Upper lobe of right lung (tissue), 1 donor: ENCODE results near the gene TRPC1. TPM values are rescaled to one million over a fixed set of nuclear protein-coding genes. Genes with fewer than 3 reads are reported as not detected.

ENCODE experiments used
- ATAC-seq: fragments of 200-7000 bp; cut with Tn5 transposase; one replicate; pipeline ENCODE4 v1.9.1; 2020; ENCODE audit warnings: mild to moderate bottlenecking, moderate library complexity
- DNase-seq: peaks from one replicate; pipeline ENCODE4 v3.0.0-alpha.2; 2020
- H3K27ac ChIP-seq: fragments of 200-600 bp; one replicate; pipeline ENCODE4 v1.8.0; 2022
- H3K27me3 ChIP-seq: fragments of 200-600 bp; one replicate; pipeline ENCODE4 v1.8.0; 2022; ENCODE audit warnings: mild to moderate bottlenecking
- H3K36me3 ChIP-seq: fragments of 200-600 bp; one replicate; pipeline ENCODE4 v1.8.0; 2022
- H3K4me1 ChIP-seq: fragments of 200-600 bp; one replicate; pipeline ENCODE4 v1.8.0; 2022
- H3K4me3 ChIP-seq: fragments of 200-600 bp; one replicate; pipeline ENCODE4 v1.8.0; 2022; ENCODE audit warnings: mild to moderate bottlenecking
- H3K9me3 ChIP-seq: fragments of 200-600 bp; one replicate; pipeline ENCODE4 v1.8.0; 2022
- CTCF ChIP-seq: fragments of 200-600 bp; IDR thresholded peaks from one replicate; pipeline ENCODE4 v1.8.0; 2022; ENCODE audit warnings: antibody characterized with exemption
- intact Hi-C: fragments of 100-400 bp; cut with DNase I; formaldehyde crosslinking; loops from one replicate; pipeline ENCODE4 v1.11.0; 2022
- total RNA-seq: library from RNA; stranded (reverse); fragmentation: NEBNext Ultra II Directional; extraction: Animal tissue kit (Norgen Biotek cat#: 25700); gene quantifications from one replicate; pipeline ENCODE4 v1.2.1, GENCODE V29; 2021
- donor health status: DM: no; HTN: yes; CAD: no; lungs with severe emphysema.

The TRPC1 gene
- total RNA-seq, 1 donor from 2014 or later: 5.6 TPM

- DNase-seq (no peak), ATAC-seq (no peak)
- H3K9me3 ChIP-seq: no peaks in the 10 kb centered on the region
- H3K4me3 ChIP-seq: no peak overlapping the region
- no peak overlapping the region for H3K27ac ChIP-seq
- intact Hi-C loops: no loop called here
- peaks cover 5% of the 10 kb centered on the region for H3K36me3 ChIP-seq
- no peaks in the 10 kb centered on the region for H3K27me3 ChIP-seq
- no peaks in the 10 kb centered on the region for H3K4me1 ChIP-seq
- TF ChIP-seq CTCF: no peak
Measured at GRCh38 chr3:142802891-142803290, 79.1 kb downstream of the TRPC1 start.

GRCh38 chr3:142808103-142808917 lies 84.5 kb downstream of the TRPC1 start:
- no peaks in the 10 kb centered on the region for H3K27me3 ChIP-seq
- no peak for DNase-seq
- peaks cover 5% of the 10 kb centered on the region for H3K36me3 ChIP-seq
- intact Hi-C loops: no loop called here
- TF ChIP-seq CTCF: no peak
- H3K4me1 ChIP-seq: no peaks in the 10 kb centered on the region
- H3K27ac ChIP-seq: no peak overlapping the region
- no peak overlapping the region for H3K4me3 ChIP-seq
- ATAC-seq: no peak
- H3K9me3 ChIP-seq: no peaks in the 10 kb centered on the region

GRCh38 chr3:142809259-142809658 lies 85.4 kb downstream of the TRPC1 start:
- H3K27ac ChIP-seq: no peak overlapping the region
- intact Hi-C loops: no loop called here
- H3K4me3 ChIP-seq: no peak overlapping the region
- no peak for TF ChIP-seq CTCF
- no peaks in the 10 kb centered on the region for H3K4me1 ChIP-seq
- no peaks in the 10 kb centered on the region for H3K27me3 ChIP-seq
- DNase-seq (no peak), ATAC-seq (no peak)
- peaks cover 4% of the 10 kb centered on the region for H3K36me3 ChIP-seq
- H3K9me3 ChIP-seq: no peaks in the 10 kb centered on the region

GRCh38 chr3:142815803-142816202 lies 92.0 kb downstream of the TRPC1 start:
- H3K27ac ChIP-seq: no peak overlapping the region
- H3K36me3 ChIP-seq: no peaks in the 10 kb centered on the region
- DNase-seq (no peak), ATAC-seq (no peak)
- no peaks in the 10 kb centered on the region for H3K27me3 ChIP-seq
- no peak overlapping the region for H3K4me3 ChIP-seq
- TF ChIP-seq CTCF: no peak
- no peaks in the 10 kb centered on the region for H3K9me3 ChIP-seq
- H3K4me1 ChIP-seq: no peaks in the 10 kb centered on the region
- intact Hi-C loops: no loop called here

- Histone ChIP-seq H3K4me3 (no peak overlapping the region), H3K27ac (no peak overlapping the region), H3K9me3 (no peaks in the 10 kb centered on the region), H3K36me3 (no peaks in the 10 kb centered on the region), H3K4me1 (no peaks in the 10 kb centered on the region), H3K27me3 (no peaks in the 10 kb centered on the region)
- no peak for TF ChIP-seq CTCF
- ATAC-seq (no peak), DNase-seq (no peak)
- intact Hi-C loops: no loop called here
Measured at GRCh38 chr3:142817356-142817755, 93.5 kb downstream of the TRPC1 start.

GRCh38 chr3:142817897-142818296 lies 94.1 kb downstream of the TRPC1 start:
- Histone ChIP-seq H3K4me1 (no peaks in the 10 kb centered on the region), H3K9me3 (no peaks in the 10 kb centered on the region), H3K4me3 (no peak overlapping the region), H3K27ac (no peak overlapping the region), H3K27me3 (no peaks in the 10 kb centered on the region), H3K36me3 (no peaks in the 10 kb centered on the region)
- intact Hi-C loops: no loop called here
- DNase-seq (no peak), ATAC-seq (no peak)
- no peak for TF ChIP-seq CTCF
